B cell (primary cell): ENCODE measurements around the gene TTYH3.

Source experiments
- EZH2 ChIP-seq: IDR thresholded peaks from 2 replicates; pipeline ENCODE4 v1.6.1; 2012; ENCODE audit warnings: borderline replicate concordance, low read depth, mild to moderate bottlenecking, moderate library complexity, low read length; ENCODE audit not compliant: insufficient read depth, poor library complexity, severe bottlenecking
- TF ChIP-seq, protein P1 (sequence below): fragments of 200-600 bp; IDR thresholded peaks from one replicate; pipeline ENCODE4 v1.8.0; 2022; ENCODE audit warnings: antibody characterized with exemption, mild to moderate bottlenecking

DNA sequence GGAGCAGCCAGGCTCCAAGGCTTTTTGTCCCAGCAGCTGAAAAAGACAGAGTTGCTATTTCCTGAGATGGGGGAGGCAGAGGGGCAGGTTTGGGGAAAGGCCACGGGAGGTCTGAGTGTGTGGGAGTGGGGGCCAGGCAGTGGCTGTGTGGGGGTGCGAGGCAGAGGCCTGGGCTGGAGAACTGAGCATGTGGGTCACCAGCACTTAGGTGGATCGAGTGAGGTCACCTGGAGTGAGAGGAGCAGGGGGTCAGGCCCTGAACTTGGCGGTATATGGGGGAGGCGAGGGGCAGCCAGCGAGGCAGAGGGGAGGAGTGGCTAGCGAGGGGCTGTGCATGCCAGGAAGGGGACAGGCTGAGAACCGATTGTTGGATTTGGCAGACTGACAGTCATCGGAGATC is 44.7 kb upstream of the TTYH3 start:
- TF ChIP-seq, protein P1, sequence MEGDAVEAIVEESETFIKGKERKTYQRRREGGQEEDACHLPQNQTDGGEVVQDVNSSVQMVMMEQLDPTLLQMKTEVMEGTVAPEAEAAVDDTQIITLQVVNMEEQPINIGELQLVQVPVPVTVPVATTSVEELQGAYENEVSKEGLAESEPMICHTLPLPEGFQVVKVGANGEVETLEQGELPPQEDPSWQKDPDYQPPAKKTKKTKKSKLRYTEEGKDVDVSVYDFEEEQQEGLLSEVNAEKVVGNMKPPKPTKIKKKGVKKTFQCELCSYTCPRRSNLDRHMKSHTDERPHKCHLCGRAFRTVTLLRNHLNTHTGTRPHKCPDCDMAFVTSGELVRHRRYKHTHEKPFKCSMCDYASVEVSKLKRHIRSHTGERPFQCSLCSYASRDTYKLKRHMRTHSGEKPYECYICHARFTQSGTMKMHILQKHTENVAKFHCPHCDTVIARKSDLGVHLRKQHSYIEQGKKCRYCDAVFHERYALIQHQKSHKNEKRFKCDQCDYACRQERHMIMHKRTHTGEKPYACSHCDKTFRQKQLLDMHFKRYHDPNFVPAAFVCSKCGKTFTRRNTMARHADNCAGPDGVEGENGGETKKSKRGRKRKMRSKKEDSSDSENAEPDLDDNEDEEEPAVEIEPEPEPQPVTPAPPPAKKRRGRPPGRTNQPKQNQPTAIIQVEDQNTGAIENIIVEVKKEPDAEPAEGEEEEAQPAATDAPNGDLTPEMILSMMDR = no peak
- TF ChIP-seq EZH2 = no peak
